GM19328 (cell line): Measurements from ENCODE around the gene PTDSS2.
"Not testable (repeated sequence)": the region's sequence is repeated elsewhere in the genome, so short reads cannot be mapped to it uniquely, and the experiment has no call there.

Experiments used
- ATAC-seq: cut with Tn5 transposase; IDR thresholded peaks from one replicate; pipeline ENCODE4 v1.9.1; 2021; ENCODE audit warnings: mild to moderate bottlenecking, moderate library complexity; ENCODE audit not compliant: unreplicated experiment

PTDSS2 gene

GRCh38 chr11:449889-450808, at the start of gene PTDSS2:
PTDSS2 (plus strand) TSS chr11:450279; CDS start chr11:450456, 177 bp downstream.
- peak; percentile 74 for ATAC-seq

GRCh38 chr11:401196-401595, 48.9 kb upstream of the PTDSS2 start:
- ATAC-seq, result not testable (repeated sequence)

GRCh38 chr11:403021-403760, 46.9 kb upstream of the PTDSS2 start:
- ATAC-seq, result no peak

- no peak for ATAC-seq
Measured at GRCh38 chr11:403761-404431, 46.2 kb upstream of the PTDSS2 start.

GRCh38 chr11:404551-405264, 45.4 kb upstream of the PTDSS2 start:
- ATAC-seq, result no peak

GRCh38 chr11:405323-405953, 44.6 kb upstream of the PTDSS2 start:
- no peak for ATAC-seq

- ATAC-seq, result no peak
Measured at GRCh38 chr11:405954-406795, 43.9 kb upstream of the PTDSS2 start.

- ATAC-seq, result peak; percentile 46
Measured at GRCh38 chr11:406796-407650, 43.1 kb upstream of the PTDSS2 start.

GRCh38 chr11:407651-408123, 42.4 kb upstream of the PTDSS2 start:
- no peak for ATAC-seq

GRCh38 chr11:408154-409007, 41.7 kb upstream of the PTDSS2 start:
- ATAC-seq, result no peak

- ATAC-seq, result no peak
Measured at GRCh38 chr11:409008-409599, 41.0 kb upstream of the PTDSS2 start.

- ATAC-seq, result no peak
Measured at GRCh38 chr11:409600-410483, 40.2 kb upstream of the PTDSS2 start.

GRCh38 chr11:410711-411110, 39.4 kb upstream of the PTDSS2 start:
- ATAC-seq, result not testable (repeated sequence)

GRCh38 chr11:411520-411919, 38.6 kb upstream of the PTDSS2 start:
- ATAC-seq, result not testable (repeated sequence)

GRCh38 chr11:412641-413119, 37.4 kb upstream of the PTDSS2 start:
- ATAC-seq, result no peak
